ENCODE results near the gene REV1.
A peak's percentile ranks its signal among the peaks of the same experiment; 100 is the strongest.
"Not testable (repeated sequence)": the region's sequence is repeated elsewhere in the genome, so short reads cannot be mapped to it uniquely, and the experiment has no call there.

REV1 gene

DNA sequence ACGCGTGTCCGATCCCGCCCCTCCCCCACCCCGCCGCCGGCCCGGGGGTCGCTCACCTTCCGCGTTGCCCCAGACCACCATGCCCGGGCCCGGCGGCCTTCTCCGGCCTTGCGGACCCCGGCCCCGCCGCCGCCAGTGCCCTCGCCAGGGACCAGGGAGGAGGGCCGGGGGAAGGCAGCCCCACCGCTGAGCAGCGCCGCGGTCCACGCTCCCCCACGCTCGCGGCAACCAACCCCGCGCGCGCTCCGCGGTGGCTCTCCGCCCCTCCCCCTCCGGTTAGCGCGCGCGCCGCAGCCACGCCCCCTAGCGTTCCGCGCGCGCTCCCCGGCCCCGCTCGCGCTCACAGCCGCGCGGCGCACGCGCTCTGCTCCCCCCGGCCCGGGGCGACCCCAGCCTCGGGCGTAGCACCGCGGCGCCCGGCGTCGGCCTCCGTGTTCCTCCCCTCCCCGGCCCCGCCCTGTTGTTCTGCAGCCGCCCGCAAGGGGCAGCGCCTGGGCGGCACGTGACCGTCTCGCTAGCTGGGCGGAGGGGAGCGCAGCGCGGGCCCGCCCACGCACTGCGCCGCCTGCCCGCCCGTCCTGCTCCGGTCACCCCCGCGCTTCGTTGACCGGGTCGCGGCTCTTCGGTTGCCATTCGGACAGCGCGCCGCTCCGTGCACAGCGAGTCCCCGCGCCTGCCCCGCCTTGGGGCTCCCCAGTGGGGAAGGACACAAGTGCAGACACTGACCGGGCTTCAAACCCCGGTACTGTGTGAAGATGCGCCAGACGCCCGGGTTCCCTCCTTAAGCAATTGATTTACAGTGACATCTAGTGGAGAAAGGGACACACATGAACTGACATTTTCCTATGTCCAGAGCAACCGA lies at the start of gene REV1:
TSS of gene REV1 (minus strand) at position 257 of the 862 bp plus-strand sequence. CDS start 25,042 bp downstream, outside the sequence.
- TF ChIP-seq ZNF274 (IDR thresholded peaks at IDR 0.05; ENCODE audit: low read depth, low read length), result no peak
- peak within 1 kb of the TSS; percentile 82 for H3K4me3 ChIP-seq (ENCODE audit: low read length)

DNA sequence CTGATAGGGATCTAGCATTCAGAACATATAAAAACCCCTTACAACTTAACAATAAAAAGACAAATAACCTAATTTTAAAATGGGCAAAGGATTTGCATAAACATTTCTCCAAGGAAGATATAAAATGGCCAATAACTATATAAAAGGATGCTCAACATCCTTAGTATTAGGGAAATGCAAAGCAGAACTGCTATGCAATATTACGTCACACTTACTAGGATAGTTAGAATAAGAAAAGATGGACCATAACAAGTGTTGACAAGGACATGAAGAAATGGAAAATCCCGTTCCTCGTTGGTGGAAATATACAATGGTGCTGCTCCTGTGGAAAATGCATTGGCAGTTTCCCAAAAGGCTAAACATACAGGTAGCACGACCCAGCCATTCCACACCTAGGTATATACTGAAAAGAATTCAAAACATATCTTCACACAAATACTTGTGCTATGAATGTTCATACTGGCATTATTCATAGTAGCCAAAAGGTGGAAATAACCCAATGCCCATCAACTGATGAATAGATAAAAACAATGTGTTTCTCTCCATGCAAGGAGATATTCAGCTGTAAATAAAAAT lies 48.2 kb upstream of the REV1 start:
- H3K4me3 ChIP-seq (ENCODE audit: low read length), result no peak overlapping the region
- no peak for TF ChIP-seq ZNF274 (IDR thresholded peaks at IDR 0.05; ENCODE audit: low read depth, low read length)

DNA sequence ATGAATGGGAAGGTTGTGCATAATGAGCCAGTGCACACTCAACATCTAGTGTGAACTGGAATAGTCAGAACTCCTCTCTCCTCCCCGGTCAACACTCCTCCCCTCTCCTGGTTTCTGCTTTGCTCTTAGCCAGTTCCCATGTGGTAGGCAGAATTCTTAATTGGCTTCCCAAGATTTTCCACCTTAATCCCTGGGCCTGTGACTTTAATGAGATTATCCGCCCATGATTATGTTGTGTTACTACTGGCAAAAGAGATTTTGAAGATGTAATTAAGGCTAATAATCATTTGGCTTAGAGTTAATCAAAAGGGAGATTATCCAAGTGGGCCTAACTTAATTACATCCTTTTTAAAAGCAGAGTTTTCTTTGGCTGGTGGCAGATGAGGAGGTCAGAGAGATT lies 34.2 kb upstream of the REV1 start:
- H3K4me3 ChIP-seq (ENCODE audit: low read length), result no peak overlapping the region
- TF ChIP-seq ZNF274 (IDR thresholded peaks at IDR 0.05; ENCODE audit: low read depth, low read length), result no peak

DNA sequence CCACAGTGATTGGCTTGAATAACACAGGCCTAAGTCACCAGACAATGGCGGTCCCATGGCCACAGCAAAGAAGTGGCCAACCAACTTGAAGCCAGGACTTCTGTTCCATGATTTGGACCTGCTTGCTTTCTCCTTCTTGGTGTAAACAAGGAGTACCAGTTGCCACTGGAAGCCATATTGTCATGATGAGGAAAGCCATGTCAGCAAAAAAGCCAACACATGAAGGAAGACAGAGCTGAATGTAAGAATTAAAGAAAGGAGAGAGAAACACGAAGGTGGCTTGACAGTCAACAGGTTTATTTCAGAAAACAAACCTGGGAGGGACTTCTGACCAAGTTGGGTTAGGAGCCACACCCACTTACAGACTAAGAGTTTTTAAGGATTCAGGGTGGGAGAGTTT lies 32.3 kb upstream of the REV1 start:
- TF ChIP-seq ZNF274 (IDR thresholded peaks at IDR 0.05; ENCODE audit: low read depth, low read length), result no peak
- H3K4me3 ChIP-seq (ENCODE audit: low read length), result no peak overlapping the region

DNA sequence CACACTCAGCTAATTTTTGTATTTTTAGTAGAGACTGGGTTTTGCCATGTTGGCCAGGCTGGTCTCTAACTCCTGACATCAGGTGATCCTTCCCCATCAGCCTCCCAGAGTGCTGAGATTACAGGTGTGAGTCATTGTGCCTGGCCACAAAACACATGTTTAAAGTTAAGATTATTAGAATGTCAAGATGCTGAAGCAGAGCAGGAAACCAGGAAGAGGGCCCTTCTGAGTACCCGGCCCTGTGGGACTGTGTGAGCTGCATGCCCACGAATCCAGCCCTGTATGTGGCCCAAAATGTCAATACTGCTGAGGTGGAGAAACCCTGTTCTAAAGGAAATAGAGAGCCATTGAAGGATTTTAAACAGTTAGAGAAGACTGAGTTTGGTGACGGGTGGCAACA lies 31.0 kb upstream of the REV1 start:
- no peak for TF ChIP-seq ZNF274 (IDR thresholded peaks at IDR 0.05; ENCODE audit: low read depth, low read length)
- no peak overlapping the region for H3K4me3 ChIP-seq (ENCODE audit: low read length)

DNA sequence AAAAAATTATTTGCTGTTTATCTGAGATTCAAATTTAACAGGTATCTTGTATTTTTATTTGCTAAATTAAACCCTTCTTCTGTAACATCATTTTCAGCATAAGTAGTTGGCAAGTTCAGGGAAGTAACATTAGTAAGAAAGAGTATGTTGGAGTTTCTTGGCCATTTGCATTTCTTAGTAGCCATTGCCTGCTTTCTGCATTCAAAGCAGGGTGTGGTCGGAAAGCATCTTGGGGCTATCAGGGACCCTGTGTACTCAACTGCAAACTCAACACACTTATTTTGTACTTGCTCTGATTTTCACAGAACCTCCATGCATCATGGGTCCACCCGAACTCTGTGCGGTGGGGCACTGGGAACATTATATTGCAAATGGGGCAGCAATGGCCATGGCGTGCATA lies 30.4 kb upstream of the REV1 start:
- no peak for TF ChIP-seq ZNF274 (IDR thresholded peaks at IDR 0.05; ENCODE audit: low read depth, low read length)
- no peak overlapping the region for H3K4me3 ChIP-seq (ENCODE audit: low read length)

DNA sequence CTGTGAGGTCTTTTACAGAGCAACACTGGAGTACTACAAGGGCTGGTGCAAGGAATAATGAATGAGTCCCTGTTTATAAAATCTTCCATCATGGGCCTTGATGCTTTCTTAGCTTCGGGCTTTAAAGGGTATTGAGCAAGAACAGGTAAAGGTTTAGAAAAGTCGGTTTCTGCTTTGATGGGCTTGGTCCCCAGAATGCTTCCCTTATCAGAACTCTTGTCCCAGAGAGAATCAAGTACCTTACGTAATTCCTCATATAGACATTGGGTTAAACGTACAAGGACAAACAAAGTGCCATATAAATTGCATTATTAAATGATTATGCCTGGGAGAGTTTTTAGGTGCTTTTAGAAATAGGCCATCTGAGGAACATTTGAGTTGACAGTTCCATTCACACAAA lies 24.5 kb upstream of the REV1 start:
- no peak for TF ChIP-seq ZNF274 (IDR thresholded peaks at IDR 0.05; ENCODE audit: low read depth, low read length)
- no peak overlapping the region for H3K4me3 ChIP-seq (ENCODE audit: low read length)

DNA sequence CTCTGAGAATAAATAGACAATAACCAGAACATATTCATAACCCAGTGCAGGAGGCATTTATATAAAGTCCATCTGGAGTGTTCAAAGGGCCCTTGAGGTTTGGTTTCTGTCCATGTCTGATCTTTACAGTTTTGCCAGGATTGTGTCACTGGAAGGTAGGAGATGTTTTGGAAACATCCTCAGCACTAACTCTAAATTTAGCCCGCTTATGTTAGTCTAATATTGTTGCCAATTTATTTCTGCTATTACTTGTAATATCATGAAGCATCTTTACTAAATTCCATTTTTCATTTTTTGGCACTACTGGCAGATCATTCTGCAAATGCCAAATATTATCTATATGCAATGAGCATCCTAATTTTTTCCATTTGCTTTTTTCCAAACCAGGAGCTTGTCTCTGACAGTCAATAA lies 22.4 kb upstream of the REV1 start:
- no peak for TF ChIP-seq ZNF274 (IDR thresholded peaks at IDR 0.05; ENCODE audit: low read depth, low read length)
- H3K4me3 ChIP-seq (ENCODE audit: low read length), result no peak overlapping the region

DNA sequence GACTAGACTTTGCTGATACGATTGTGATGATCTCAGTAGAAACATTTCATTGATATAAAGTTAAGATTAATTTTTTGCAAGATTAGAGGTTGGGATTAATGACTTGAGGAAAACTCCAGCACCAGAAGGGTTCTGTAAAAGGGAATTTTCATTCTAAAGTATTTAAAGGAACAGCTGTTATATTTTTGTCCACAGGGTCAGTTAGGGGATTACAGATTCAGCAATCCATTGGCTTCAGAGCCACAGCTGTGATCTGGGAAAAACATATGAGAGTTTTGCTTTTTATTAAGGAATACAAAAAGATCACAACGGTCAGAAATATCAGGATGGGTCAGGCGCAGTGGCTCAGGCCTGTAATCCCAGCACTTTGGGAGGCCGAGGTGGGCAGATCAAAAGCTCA lies 19.6 kb upstream of the REV1 start:
- no peak overlapping the region for H3K4me3 ChIP-seq (ENCODE audit: low read length)
- TF ChIP-seq ZNF274 (IDR thresholded peaks at IDR 0.05; ENCODE audit: low read depth, low read length), result no peak

DNA sequence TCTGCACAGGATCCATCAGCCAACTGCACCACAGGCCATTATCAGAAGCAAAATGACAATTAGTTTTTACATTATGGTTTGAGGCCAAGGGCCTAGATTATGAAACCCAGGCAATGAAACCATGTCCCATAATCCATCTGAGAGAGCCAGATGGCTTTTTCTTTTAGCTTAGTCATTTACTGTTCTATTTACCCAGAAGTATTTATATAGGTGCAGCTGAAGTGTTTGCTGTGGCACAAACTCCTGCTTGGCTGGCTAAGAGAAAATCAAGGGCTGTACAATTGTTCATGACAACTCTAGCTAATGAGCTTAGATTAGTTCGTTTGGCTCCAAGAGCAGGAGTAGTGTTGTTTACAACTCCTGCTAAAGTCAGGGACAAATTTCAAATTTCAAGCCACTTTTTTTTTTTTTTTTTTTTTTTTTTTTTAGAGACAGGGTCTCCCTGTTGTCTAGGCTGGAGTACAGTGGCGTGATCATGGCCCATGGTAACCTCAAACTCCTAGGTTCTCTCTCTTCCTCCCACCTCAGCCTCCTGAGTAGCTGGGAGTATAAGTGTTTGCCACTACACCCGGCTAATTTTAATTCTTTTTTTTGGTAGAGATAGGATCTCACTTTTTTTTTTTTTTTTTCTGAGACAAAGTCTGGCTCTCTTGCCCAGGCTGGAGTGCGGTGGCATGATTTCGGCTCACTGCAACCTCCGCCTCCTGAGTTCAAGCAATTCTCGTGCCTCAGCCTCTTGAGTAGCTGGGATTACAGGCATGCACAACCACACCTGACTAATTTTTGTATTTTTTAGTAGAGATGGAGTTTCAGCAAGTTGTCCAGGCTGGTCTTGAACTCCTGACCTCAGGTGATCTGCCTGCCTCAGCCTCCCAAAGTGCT lies 18.4 kb upstream of the REV1 start:
- TF ChIP-seq ZNF274 (IDR thresholded peaks at IDR 0.05; ENCODE audit: low read depth, low read length), result no peak
- H3K4me3 ChIP-seq (ENCODE audit: low read length), result no peak overlapping the region

DNA sequence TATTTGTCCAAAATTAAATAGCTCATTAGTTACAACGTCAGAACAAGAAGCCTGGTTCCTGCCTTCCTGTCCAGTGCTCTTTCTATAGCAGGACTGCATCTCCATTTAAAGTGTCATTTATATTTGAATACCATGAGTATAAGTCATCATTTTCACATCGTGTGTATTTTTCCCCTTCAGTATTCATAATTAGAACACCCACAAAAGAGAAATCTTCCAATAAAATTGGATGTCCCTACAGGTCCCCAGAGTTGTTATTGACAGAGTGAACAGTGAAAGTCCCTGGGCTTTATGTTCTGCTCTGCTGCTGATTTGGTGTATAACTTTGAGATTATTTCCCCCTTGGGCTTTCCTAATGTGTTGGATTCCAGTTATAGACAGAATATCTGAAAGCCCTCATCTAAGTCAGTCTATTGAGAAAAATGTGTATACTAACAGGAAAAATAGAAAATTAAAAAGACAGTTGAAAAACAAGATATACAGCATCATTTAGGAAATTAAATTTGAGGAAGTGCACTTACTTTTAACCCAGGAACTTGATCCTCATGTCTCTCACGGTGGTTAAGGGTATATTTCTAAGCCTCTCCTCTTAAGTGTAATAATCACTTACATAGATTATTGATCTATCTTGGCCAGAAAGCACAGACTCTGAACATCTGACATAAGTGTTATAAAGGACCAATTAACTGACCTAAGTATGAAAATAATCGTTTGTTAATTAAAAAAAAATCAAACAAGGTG lies 15.2 kb upstream of the REV1 start:
- no peak overlapping the region for H3K4me3 ChIP-seq (ENCODE audit: low read length)
- no peak for TF ChIP-seq ZNF274 (IDR thresholded peaks at IDR 0.05; ENCODE audit: low read depth, low read length)

DNA sequence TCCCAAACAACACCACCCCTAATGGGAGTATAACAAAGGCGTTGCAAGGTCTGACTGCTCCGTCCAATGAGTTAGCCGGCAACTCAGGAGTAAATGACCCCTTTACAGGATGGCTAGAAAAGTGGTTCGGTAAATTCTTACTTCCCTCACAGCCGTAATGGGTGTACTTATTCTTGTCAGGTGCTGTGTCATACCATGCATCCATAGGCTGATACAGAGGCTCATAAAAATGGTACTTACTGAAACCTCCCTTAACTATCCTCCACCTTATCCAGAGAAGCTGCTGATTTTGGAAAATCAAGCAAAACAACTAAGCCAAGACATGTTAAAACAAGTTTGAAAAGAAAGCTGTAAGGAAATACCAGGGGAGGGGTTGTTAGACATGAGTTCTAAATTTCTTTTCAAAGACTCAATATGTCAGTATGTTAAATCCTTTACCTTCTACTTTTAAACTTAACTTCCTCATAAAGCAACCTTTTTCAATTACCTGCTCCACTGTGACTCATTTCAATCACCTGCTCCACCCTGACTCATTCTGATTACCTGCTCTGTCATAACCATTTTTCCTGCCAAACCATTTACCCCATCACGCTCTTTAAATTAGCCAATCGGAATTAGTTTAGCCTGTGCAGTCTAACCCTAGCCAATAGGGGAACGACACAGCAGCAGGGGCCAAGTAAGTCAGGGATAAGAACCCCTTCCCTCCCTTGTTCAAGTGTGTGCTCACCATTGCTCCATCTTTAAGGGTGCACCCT lies 14.0 kb upstream of the REV1 start:
- H3K4me3 ChIP-seq (ENCODE audit: low read length), result not testable (repeated sequence)

DNA sequence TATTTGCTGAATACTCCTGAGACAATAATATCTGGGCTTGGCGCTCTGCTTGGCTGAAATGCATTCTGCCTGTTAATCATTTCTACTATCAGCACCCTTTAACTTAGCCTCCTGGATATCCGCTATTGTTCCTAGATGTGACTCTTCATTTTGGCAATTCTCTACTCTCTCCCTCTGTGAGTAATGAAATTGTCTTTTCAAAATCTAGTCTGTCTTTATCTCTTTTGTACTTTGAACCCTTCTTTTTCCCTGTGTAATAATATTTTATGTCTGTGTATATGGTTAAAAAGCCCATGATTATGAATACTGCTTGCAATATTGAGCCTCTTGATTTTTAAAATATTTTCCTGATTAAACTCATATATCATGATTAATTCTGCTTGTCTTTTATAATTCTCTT lies 6.2 kb upstream of the REV1 start:
- no peak overlapping the region for H3K4me3 ChIP-seq (ENCODE audit: low read length)
- no peak for TF ChIP-seq ZNF274 (IDR thresholded peaks at IDR 0.05; ENCODE audit: low read depth, low read length)
